HG02981 (cell line): Measurements from ENCODE around the gene ST8SIA5.

Source experiments
- ATAC-seq: cut with Tn5 transposase; IDR thresholded peaks from one replicate; pipeline ENCODE4 v1.9.1; 2021; ENCODE audit warnings: mild to moderate bottlenecking, moderate library complexity; ENCODE audit not compliant: unreplicated experiment

Gene ST8SIA5

GRCh38 chr18:46630991-46631390 lies 125.9 kb downstream of the ST8SIA5 start:
- no peak for ATAC-seq

GRCh38 chr18:46630160-46630559 lies 126.7 kb downstream of the ST8SIA5 start:
- ATAC-seq, result no peak

- ATAC-seq, result no peak
These were observed 127.5 kb downstream of the ST8SIA5 start for GRCh38 chr18:46629361-46629760.

- no peak for ATAC-seq
These were observed 128.6 kb downstream of the ST8SIA5 start for GRCh38 chr18:46628206-46628605.

GRCh38 chr18:46627136-46627535 lies 129.7 kb downstream of the ST8SIA5 start:
- no peak for ATAC-seq

GRCh38 chr18:46625069-46625468 lies 131.8 kb downstream of the ST8SIA5 start:
- ATAC-seq, result no peak

- ATAC-seq, result no peak
These were observed 132.7 kb downstream of the ST8SIA5 start for GRCh38 chr18:46624127-46624526.

GRCh38 chr18:46623541-46623940 lies 133.3 kb downstream of the ST8SIA5 start:
- ATAC-seq, result no peak

- no peak for ATAC-seq
These were observed 133.9 kb downstream of the ST8SIA5 start for GRCh38 chr18:46622999-46623398.

- ATAC-seq, result no peak
These were observed 134.4 kb downstream of the ST8SIA5 start for GRCh38 chr18:46622451-46622850.

GRCh38 chr18:46621871-46622270 lies 135.0 kb downstream of the ST8SIA5 start:
- ATAC-seq, result no peak

- no peak for ATAC-seq
These were observed 135.6 kb downstream of the ST8SIA5 start for GRCh38 chr18:46621111-46621766.

GRCh38 chr18:46619559-46619958 lies 137.3 kb downstream of the ST8SIA5 start:
- ATAC-seq, result no peak
